ENCODE results near the gene SZRD1. TPM values are rescaled to one million over a fixed set of nuclear protein-coding genes. Genes with fewer than 3 reads are reported as not detected.

SZRD1 gene
- total and polyA plus RNA-seq, 9 of the 15 experiments (the other 6 are each of a cell fraction or from before 2014, with no cell fraction given) = 3.9 to 149 (median 82.5) TPM

- TF ChIP-seq SIN3A (IDR thresholded peaks at IDR 0.05; ENCODE audit: borderline replicate concordance in 2 of 2, control insufficient read depth in 1 of 2, low read depth in 2 of 2, low read length in 2 of 2) (peak; percentile 94 to 98), CGGBP1 (CRISPR knock-in tag; IDR thresholded peaks at IDR 0.05) (0 out of 2 replicates have a peak, but pooled peaks have one; percentile 2), SRSF9 (IDR thresholded peaks at IDR 0.05; ENCODE audit: borderline replicate concordance, low read depth, low read length) (no peak), ZNF77 (CRISPR knock-in tag; IDR thresholded peaks at IDR 0.05) (no peak), BRCA1 (IDR thresholded peaks at IDR 0.05) (no peak), BRCA1 (CRISPR knock-in tag; IDR thresholded peaks at IDR 0.05) (0 out of 2 replicates have a peak, but pooled peaks have one; percentile 38), FOXA3 (CRISPR knock-in tag; conservative IDR thresholded peaks at IDR 0.05 in 1 of 2, IDR thresholded peaks at IDR 0.05 in 1 of 2) (peak in 1 of 2 experiments; percentile 60; a peak in 2 of 4 replicates), GATAD2A (IDR thresholded peaks at IDR 0.05) (peak; percentile 62; the same call in 1 of the 2 replicates), MAFK (IDR thresholded peaks at IDR 0.05; ENCODE audit: low read length) (no peak), TFAM (CRISPR knock-in tag; conservative IDR thresholded peaks at IDR 0.05) (no peak), FOXP4 (CRISPR knock-in tag; IDR thresholded peaks at IDR 0.05; ENCODE audit: borderline replicate concordance) (no peak), ZSCAN29 (IDR thresholded peaks at IDR 0.05) (no peak), RHOXF2B (CRISPR knock-in tag; conservative IDR thresholded peaks at IDR 0.05) (0 out of 2 replicates have a peak, but pooled peaks have one; percentile 33), ELF2 (CRISPR knock-in tag; IDR thresholded peaks at IDR 0.05) (peak; percentile 49; the same call in 1 of the 2 replicates), IRF2 (CRISPR knock-in tag; IDR thresholded peaks at IDR 0.05) (no peak), ZNF551 (CRISPR knock-in tag; IDR thresholded peaks at IDR 0.05) (no peak), ZNF644 (tag; IDR thresholded peaks at IDR 0.05; ENCODE audit: low read depth) (no peak), MXI1 (IDR thresholded peaks at IDR 0.05; ENCODE audit: low read depth, low read length) (peak; percentile 83; the same call in 1 of the 2 replicates), RBM39 (optimal IDR thresholded peaks at IDR 0.05; ENCODE audit: low read depth, low read length) (no peak)
- TF ChIP-seq, protein P1, sequence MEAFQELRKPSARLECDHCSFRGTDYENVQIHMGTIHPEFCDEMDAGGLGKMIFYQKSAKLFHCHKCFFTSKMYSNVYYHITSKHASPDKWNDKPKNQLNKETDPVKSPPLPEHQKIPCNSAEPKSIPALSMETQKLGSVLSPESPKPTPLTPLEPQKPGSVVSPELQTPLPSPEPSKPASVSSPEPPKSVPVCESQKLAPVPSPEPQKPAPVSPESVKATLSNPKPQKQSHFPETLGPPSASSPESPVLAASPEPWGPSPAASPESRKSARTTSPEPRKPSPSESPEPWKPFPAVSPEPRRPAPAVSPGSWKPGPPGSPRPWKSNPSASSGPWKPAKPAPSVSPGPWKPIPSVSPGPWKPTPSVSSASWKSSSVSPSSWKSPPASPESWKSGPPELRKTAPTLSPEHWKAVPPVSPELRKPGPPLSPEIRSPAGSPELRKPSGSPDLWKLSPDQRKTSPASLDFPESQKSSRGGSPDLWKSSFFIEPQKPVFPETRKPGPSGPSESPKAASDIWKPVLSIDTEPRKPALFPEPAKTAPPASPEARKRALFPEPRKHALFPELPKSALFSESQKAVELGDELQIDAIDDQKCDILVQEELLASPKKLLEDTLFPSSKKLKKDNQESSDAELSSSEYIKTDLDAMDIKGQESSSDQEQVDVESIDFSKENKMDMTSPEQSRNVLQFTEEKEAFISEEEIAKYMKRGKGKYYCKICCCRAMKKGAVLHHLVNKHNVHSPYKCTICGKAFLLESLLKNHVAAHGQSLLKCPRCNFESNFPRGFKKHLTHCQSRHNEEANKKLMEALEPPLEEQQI (IDR thresholded peaks at IDR 0.05) = 0 out of 2 replicates have a peak, but pooled peaks have one; percentile 21
Measured at GRCh38 chr1:16440470-16441281, 73.6 kb downstream of the SZRD1 start, which contains the start of gene NECAP2 (continued).
